HG03025 (cell line): ENCODE results near the gene HMCN1.
"Not testable (repeated sequence)": the region's sequence is repeated elsewhere in the genome, so short reads cannot be mapped to it uniquely, and the experiment has no call there.

Experiments used
- ATAC-seq: cut with Tn5 transposase; IDR thresholded peaks from one replicate; pipeline ENCODE4 v1.9.1; 2021; ENCODE audit warnings: mild to moderate bottlenecking, moderate library complexity; ENCODE audit not compliant: unreplicated experiment, low FRiP score

HMCN1 gene

DNA sequence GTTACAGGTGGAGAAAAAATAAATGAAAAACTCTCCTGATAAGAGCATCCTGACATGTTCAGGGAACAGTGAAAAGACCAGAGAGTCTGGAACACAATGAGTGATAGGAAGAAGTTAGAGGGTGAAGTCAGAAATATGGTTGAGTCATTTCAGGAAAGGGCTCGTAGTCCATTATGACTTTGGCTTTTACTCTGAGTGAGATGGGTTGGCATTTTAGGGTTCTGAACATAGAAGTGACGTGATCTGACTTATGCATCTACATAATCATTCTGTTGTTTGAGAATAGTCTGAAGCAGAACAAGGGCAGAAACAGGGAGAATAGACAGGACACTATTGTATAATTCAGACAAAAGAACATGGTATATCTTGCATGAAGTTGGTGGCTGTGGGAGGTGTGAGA lies 5.8 kb downstream of the HMCN1 start:
- no peak for ATAC-seq

DNA sequence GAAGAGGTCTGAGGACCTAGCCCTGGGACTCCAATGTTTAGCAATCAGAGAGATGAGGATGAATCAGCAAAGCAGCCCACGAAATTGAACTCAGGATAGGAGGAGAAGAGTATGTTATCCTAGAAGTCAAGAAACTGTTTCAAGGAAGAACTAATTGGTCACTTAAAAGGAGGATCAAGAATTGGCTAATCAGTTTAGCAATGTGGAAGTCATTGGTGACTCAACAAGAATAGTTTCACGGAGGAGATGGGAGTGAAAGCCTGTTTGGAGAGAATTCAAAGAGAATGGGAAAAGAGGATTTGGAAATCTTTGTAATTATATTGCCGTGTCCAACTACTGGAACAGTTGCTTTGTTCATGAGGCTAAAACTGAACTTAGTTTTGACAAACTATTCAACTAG lies 7.4 kb downstream of the HMCN1 start:
- no peak for ATAC-seq

DNA sequence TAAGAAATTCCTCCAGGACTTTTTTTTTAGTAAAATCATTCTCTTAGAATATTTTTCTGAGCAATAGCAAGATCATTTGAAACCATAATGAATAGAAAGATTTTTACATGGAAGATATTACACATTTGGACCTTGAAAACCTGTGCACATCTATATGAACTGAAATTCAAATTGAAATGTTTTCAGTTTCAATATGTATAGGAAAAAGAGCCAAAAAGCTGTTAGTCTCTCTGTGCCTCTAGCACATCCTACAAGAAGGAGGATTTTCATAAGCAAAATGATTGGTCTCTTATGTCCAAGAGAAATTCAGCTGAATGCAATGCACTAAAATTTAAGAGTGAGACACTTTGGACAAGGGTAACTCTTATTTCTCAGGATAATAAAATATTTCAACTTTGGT lies 8.2 kb downstream of the HMCN1 start:
- ATAC-seq = no peak

DNA sequence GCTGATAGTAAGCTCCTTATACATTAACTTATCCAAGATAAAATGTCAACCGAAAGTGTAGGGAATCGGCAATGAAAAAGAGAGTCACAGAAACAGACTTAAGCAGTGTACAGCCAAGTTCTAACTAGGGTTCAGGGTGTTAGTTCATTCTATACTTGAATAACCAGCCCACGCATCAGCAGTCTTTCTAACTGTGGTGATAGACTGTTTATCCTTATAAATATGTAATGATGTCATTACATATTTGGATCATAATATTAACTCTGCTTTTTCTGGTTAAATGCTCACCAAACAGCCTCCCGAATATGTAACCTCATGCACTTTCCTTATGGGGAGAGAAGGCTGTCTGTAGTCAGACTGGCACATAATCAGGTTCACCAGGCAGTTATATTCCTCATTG lies 11.0 kb downstream of the HMCN1 start:
- no peak for ATAC-seq

DNA sequence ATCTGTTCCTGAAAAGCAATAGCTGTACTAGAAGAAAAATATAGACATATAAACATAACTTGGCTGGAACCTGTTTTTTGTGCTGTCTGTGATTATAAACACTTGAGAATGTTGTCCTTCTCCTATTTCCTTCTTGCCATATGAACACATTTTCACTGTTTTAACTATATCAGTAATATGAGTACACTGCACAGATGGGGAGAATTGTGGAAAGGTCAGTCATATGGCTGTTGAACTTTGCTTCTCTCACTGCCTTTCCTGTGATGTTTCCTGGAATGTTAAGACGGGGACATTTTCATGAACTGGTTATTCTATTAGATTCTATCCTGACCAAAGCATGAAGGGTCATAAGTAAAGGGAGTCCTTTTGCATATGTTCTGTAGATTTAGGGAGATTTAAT lies 24.9 kb downstream of the HMCN1 start:
- no peak for ATAC-seq

DNA sequence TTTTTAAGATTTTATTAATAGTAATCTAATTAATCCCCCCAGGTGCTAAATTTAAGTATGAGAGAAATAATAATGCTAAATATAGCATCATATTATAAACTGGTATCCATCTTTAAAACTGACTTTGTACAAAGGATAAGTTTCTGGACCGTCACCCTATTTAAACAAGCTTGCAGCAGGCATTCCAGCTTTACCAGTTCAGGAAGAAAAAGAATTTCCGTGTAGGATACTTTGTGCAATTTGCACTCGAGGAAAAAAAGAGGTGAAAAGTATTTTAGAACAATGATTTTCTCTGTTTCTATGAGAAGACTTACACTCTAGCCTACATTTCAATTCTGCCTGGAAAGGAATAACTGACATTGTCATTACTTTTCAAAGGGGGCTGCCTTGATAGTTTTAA lies 27.6 kb downstream of the HMCN1 start:
- no peak for ATAC-seq

DNA sequence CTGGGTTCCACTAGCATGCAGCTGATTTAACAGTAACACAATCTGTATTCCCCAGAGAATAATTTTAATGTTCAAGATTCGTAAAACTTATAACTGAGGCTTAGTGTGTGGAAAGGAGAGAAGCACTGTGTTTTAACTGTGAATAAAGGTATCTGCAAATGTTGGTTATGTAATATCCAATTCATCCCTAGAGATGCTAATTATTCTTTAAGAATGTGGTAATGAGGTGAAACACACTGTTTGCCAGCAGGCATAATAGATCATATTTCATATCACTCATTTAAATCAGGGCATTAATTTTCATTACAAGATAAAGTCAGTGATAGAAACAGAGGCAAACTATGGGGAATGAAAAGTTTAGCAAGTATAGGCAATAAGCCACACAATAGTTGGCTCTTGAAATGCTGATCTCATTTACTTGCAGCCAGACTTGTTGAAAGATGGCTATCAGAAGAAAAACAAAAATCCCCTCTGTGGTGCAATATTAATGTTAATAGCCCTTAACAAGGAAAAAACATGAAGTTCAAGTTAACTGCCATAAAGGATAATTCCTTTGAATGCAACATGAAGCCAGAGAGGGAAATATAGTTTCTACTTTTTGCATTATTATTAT lies 33.4 kb downstream of the HMCN1 start:
- ATAC-seq = no peak

DNA sequence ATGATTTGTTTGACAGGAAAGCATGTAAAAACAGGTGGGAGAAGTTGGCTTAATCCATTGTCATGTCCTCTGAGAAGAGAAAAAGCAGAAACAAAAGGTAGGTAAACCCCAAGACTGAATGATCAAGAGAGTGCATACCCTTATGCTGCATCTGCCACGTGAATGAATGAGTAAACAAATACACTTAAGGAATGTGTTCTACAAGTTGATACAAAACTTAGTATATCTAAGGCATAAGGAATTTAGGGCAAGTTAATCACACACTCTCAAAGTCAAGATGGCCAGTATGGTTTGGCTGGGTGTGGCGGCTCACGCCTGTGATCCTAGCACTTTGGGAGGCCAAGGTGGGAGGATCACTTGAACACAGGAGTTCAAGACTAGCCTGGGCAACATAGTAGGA lies 34.2 kb downstream of the HMCN1 start:
- ATAC-seq = no peak

DNA sequence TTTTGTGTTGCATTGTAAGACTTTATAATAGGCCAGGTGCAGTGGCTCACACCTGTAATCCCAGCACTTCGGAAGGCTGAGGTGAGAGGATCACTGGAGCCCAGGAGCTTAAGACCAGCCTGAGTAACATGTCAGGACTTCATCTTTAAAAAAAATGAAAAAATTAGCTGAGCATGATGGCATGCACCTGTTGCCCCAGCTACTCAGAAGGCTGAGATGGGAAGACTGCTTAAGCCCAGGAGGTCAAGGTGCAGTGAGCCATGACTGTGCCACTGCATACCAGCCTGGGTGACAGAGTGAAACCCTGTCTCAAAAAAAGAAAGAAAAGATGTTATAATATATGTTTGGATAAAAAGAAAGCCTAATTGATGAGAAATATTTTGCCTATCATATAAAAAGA lies 34.9 kb downstream of the HMCN1 start:
- no peak for ATAC-seq

DNA sequence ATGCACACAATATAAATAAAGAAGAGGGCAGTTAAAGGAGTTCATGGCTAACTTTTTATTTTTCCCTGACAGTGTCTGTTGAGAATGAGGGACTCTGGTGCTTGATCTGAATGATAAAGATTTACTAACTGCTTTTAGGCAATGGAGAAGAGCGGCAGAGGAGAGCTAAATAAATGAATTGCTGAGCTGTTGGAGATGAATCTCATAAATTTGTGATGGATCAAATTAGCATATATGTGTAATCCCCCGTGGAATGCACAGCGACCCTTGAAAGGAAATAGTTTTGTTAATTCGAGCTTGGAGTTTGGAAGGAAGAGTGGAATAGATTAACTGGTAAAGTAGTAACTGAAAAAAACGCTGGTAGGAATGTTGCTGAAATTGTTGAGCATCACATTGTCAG lies 40.2 kb downstream of the HMCN1 start:
- no peak for ATAC-seq

DNA sequence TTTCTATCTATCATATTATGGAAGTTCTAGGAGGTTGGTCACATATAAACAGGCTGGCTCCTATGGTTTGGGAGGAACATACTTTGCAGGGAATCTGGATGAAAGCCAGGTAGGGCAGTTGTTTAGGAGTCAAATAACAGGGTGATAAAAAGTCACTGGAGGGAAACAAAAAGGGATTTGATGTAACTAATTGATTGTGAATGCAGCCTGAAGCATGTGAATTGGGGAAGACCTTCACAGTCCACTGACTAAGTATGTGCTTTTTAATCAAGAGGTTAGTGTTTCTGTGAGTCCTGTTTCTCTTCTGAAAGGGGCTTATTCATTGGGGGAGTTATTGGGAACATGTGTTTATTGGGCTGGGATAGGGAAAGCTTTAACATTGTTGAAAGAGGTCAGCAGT lies 41.3 kb downstream of the HMCN1 start:
- ATAC-seq = no peak

DNA sequence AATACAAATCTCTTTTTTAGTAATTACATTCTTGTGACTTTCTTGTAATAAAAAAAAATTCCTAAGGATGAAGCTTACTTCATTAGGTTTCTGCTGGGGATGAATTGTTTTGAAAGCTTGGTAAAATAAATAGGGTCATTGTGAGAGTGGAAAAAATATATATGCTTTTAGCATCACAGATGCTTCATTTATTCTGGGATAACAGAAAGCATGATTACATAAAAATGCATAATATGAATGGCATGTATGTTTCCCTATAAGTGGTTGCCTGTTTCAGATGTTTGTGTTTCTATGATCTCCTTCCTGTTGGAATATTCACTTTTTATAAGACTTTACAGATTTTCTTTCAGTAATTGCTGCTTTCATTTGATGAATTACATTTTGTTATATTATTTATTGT lies 42.3 kb downstream of the HMCN1 start:
- ATAC-seq = no peak

DNA sequence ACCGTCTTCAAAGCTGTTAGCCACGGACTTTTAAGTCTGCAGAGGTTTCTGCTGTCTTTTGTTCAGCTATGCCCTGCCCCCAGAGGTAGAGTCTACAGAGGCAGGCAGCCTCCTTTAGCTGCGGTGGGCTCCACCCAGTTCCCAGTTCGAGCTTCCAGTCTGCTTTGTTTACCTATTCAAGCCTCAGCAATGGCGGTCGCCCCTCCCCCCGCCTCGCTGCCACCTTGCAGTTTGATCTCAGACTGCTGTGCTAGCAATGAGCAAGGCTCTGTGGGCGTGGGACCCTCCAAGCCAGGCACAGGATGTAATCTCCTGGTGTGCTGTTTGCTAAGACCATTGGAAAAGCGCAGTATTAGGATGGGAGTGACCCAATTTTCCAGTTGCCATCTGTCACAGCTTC lies 49.7 kb downstream of the HMCN1 start:
- not testable (repeated sequence) for ATAC-seq

DNA sequence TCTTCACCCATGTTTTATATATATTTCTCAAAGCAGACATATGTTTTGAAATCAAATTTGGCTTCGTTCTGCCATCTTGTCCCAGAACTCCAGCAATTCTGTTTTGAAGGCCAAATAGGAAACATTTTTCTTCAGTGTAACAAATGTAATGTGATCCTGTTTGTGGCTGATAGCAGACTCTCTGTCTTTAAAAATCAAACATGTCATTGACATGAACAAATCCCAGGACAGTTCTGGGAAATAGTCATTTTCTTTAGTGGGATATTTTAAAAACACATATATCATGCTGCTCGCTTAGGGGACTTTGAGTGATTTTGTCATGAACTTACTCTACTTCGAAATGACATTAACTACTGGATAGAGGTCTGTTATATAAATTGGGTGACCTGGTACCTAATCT lies 51.4 kb downstream of the HMCN1 start:
- no peak for ATAC-seq

DNA sequence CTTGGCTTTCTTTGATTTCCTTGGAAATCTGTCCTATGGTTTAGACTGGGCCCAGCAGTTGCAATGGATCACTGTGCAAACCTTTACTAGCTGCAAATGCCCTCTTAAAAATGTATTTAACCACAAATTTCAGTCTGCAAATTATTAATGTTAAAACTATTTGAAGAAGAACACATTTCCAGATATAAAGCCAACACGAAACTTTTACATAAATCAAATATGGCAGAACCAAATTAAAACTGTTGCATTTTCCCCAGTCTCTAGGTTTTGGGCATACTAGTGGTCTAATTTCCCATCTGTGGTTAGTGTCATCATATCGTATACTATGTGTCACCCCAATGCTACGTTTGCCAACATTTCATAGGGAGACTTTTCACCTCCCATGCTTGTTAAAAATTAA lies 52.3 kb downstream of the HMCN1 start:
- ATAC-seq = no peak

DNA sequence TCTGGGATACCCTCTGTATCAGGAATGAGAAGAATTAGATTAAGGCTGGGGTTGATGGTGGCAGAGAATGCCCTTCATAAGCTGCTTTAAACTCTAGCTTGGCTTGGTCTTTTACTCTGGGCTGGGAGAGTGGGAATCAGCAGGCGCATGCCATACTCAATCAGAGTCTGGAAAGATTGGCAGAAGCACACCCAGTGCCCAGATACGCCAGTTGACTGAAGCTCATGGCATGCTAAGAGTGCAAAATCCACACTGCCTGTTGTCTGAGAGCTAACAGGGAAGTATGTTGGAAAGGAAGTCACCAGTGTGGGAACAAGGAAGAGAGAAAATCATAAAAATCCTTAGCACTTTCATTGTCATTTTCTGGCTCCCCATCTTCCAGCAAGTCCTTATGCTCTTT lies 53.0 kb downstream of the HMCN1 start:
- ATAC-seq = no peak

DNA sequence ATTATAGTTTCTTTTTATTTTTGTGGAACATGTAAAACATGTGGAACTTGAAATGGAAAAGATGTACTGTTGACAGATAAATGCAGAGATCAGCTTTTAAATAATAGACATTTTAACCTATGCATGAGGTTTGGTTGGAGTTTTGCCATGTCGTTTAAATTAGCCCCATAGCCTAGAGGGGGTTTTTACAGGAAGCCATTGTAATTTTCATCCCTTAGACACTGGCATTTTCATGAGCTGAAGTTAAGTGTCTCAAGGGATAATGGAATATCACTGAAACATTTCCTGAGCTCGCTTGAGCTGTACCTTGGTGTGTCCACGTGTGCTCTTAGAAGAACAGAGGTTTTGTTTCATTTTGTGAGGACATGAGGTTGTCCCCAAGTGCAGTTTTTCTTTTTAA lies 54.2 kb downstream of the HMCN1 start:
- ATAC-seq = no peak

DNA sequence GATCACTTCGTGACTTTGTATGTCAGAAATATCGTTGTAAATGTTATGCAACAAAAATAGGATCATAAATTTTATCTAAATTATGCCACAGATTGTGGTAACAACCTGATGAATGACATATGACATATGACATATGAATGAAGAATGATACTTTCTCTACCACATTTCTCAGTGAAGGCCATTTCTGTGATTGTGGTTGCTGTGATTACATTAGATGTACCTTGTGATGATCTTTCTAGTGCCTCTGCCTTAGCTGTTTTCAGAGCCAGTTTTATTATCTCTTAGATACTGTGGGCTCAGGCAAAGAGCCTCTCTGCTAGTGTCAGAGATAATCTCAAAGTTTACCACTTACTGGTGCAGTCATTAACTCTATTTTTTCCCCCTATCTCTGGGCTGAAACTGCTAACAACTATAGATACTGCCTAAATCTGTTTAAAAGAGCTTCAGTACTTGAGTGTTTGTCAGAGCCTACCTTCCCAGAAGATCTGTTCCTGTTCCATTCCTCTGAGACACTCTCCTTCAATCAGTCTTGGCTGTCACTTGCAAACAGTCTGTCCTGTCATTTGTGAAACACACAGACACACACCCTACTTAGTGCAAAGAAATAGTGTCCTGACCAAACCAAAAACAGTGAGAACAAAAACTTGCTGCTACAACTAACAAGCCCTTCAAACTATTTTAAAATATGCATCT lies 55.5 kb downstream of the HMCN1 start:
- ATAC-seq = no peak

DNA sequence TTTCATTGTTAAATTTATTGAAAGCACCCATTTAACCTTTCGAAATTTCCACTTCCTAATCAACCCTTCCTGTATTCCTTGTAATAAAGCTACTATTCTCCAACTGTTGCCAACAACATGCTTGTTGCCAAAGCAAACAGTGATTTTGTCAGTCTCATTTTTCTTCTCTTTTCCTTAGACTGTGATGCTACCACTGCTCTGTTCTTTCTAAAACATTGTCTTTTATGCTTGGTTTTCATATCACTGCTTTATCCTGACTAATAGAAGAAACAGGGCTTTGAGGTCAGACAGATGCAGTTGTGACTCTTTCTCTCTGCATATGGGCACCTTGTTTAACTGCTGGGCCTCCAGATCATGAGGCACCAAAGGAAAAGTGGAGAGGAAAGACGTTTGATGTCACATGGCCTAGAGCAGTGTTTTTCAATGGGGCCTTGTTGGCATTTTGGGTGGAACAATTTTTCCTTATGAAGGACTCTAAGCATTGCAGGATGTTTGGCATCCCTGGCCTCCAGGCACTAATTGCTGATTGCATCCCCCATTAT lies 56.1 kb downstream of the HMCN1 start:
- no peak for ATAC-seq

DNA sequence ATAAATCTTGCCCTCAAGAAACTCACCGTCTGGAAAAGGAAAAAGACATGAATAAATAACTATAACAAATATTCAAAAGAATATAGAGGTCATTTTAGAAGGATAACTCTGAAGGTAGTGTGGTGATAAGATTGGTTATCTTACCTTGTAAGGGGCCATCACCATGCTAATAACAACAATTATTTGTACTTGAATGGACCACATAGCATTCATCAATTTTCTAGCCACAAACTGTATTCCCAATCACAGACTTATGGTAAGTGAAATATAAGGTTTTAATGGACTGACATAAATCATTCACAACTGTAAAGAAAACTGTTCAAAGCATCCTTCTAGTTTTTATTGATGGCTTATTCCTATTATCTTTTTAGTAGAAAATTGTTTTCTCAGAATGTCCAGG lies 57.8 kb downstream of the HMCN1 start:
- no peak for ATAC-seq

DNA sequence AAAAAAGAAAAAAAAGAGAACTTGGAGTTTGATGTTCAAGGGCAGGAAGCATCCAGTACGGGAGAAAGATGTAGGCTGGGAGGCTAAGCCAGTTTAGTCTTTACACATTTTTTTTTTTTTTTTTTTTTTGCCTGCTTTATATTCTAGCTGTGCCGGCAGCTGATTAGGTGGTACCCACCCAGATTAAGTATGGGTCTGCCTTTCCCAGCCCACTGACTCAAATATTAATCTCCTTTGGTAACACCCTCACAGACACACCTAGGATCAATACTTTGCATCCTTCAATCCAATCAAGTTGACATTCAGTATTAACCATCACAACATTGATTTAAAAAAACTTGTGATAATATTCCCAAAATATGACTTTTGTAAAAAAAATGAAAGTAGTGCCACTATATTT lies 60.3 kb downstream of the HMCN1 start:
- ATAC-seq = not testable (repeated sequence)

DNA sequence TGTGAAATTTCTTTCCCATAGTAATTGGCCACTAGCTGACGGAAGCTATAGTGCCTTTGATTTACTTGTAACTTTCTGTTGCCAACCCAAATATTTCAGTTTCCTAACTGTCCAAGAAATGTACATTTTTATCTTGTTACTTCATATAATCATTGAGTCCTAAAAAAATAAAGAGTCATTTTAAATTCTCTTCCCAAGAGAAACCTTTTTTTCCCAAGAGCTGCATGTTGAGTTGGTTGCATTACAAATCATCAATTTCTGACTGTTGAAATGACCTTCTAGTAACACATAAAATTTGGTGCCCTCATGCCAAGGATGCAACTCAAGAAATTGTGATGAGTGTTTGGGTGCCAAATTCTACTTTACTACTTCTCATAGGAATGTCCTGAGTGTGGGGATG lies 61.0 kb downstream of the HMCN1 start:
- no peak for ATAC-seq
